Measurements from ENCODE around the gene B4GAT1. TPM values are rescaled to one million over a fixed set of nuclear protein-coding genes. Genes with fewer than 3 reads are reported as not detected.
A peak's percentile ranks its signal among the peaks of the same experiment; 100 is the strongest.

B4GAT1 gene
- total and polyA plus RNA-seq, 2 of the 13 experiments (the other 11 are each of a cell fraction or from before 2014, with no cell fraction given), result 40.4 to 109 TPM

DNA sequence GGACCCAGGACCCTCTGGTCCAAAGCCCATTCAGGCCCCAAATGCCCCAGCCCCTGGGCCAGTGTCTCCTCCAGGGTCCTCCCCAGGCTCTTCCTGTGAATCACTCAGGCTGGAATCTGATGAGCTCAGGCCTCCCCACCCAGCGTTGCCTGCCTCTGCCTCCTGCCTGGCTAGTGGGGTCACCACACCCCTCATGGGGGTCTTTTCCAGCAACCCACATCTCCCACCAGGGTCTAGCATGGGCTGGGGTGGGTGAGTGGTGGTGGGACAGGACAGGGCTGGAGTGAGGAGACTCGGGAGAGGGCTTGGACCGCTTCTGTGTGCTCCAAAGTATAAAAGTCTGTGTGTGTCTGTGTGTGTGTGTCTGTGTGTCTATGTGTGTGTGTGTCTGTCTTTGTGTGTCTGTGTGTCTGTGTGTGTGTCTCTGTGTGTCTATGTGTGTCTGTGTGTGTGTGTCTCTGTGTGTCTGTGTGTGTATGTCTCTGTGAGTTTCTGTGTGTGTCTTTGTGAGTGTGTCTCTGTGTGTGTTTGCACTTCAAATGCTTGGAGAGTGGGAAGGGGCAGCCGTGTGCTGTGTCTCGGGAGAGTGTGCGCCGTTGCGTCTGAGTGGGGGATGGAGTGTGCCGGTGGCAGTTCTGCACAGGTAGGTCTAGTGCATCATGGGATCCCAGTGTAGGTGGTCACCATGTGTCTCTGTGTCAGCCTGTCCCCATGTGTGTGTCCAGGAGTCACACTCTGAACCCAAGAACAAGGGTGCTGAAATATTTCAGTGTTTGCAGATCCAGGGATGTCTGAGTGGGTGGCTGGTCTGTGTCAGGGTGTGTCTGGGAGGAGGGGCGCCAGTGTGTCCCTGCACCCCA lies 20.0 kb downstream of the B4GAT1 start (continued):
- TF ChIP-seq, protein P1, sequence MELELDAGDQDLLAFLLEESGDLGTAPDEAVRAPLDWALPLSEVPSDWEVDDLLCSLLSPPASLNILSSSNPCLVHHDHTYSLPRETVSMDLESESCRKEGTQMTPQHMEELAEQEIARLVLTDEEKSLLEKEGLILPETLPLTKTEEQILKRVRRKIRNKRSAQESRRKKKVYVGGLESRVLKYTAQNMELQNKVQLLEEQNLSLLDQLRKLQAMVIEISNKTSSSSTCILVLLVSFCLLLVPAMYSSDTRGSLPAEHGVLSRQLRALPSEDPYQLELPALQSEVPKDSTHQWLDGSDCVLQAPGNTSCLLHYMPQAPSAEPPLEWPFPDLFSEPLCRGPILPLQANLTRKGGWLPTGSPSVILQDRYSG (CRISPR knock-in tag; IDR thresholded peaks at IDR 0.05), result no peak
- no peak for TF ChIP-seq ZNF383 (CRISPR knock-in tag; IDR thresholded peaks at IDR 0.05; ENCODE audit: borderline replicate concordance)
- TF ChIP-seq CREB1 (IDR thresholded peaks at IDR 0.05), result no peak
- TF ChIP-seq CREB1 (CRISPR knock-in tag; IDR thresholded peaks at IDR 0.05), result 0 out of 2 replicates have a peak, but pooled peaks have one; percentile 15
- TF ChIP-seq, protein P2, sequence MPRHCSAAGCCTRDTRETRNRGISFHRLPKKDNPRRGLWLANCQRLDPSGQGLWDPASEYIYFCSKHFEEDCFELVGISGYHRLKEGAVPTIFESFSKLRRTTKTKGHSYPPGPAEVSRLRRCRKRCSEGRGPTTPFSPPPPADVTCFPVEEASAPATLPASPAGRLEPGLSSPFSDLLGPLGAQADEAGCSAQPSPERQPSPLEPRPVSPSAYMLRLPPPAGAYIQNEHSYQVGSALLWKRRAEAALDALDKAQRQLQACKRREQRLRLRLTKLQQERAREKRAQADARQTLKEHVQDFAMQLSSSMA (CRISPR knock-in tag; IDR thresholded peaks at IDR 0.05), result no peak
- TF ChIP-seq HMGXB3 (CRISPR knock-in tag; IDR thresholded peaks at IDR 0.05; ENCODE audit: borderline replicate concordance), result no peak
- no peak for TF ChIP-seq SP2 (CRISPR knock-in tag; IDR thresholded peaks at IDR 0.05)
- TF ChIP-seq GZF1 (CRISPR knock-in tag; IDR thresholded peaks at IDR 0.05), result no peak
- TF ChIP-seq IRF9 (CRISPR knock-in tag; IDR thresholded peaks at IDR 0.05; ENCODE audit: borderline replicate concordance), result no peak
- TF ChIP-seq, protein P3, sequence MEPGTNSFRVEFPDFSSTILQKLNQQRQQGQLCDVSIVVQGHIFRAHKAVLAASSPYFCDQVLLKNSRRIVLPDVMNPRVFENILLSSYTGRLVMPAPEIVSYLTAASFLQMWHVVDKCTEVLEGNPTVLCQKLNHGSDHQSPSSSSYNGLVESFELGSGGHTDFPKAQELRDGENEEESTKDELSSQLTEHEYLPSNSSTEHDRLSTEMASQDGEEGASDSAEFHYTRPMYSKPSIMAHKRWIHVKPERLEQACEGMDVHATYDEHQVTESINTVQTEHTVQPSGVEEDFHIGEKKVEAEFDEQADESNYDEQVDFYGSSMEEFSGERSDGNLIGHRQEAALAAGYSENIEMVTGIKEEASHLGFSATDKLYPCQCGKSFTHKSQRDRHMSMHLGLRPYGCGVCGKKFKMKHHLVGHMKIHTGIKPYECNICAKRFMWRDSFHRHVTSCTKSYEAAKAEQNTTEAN (CRISPR knock-in tag; conservative IDR thresholded peaks at IDR 0.05), result 0 out of 2 replicates have a peak, but pooled peaks have one; percentile 2
- TF ChIP-seq FOXM1 (CRISPR knock-in tag; IDR thresholded peaks at IDR 0.05), result no peak
- TF ChIP-seq HNF4A (CRISPR knock-in tag; IDR thresholded peaks at IDR 0.05), result 0 out of 2 replicates have a peak, but pooled peaks have one; percentile 6
- peak; percentile 11 for TF ChIP-seq SKI (IDR thresholded peaks at IDR 0.05; ENCODE audit: partially characterized antibody)
